HG03196 (cell line): ENCODE results near the gene HFE.
"Not testable (repeated sequence)": the region's sequence is repeated elsewhere in the genome, so short reads cannot be mapped to it uniquely, and the experiment has no call there.

Source experiments
- ATAC-seq: cut with Tn5 transposase; IDR thresholded peaks from one replicate; pipeline ENCODE4 v1.9.1; 2021; ENCODE audit not compliant: unreplicated experiment

HFE gene

DNA sequence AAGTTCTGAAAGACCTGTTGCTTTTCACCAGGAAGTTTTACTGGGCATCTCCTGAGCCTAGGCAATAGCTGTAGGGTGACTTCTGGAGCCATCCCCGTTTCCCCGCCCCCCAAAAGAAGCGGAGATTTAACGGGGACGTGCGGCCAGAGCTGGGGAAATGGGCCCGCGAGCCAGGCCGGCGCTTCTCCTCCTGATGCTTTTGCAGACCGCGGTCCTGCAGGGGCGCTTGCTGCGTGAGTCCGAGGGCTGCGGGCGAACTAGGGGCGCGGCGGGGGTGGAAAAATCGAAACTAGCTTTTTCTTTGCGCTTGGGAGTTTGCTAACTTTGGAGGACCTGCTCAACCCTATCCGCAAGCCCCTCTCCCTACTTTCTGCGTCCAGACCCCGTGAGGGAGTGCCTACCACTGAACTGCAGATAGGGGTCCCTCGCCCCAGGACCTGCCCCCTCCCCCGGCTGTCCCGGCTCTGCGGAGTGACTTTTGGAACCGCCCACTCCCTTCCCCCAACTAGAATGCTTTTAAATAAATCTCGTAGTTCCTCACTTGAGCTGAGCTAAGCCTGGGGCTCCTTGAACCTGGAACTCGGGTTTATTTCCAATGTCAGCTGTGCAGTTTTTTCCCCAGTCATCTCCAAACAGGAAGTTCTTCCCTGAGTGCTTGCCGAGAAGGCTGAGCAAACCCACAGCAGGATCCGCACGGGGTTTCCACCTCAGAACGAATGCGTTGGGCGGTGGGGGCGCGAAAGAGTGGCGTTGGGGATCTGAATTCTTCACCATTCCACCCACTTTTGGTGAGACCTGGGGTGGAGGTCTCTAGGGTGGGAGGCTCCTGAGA is at the start of gene HFE:
TSS of gene HFE (plus strand) at position 146 of the 832 bp plus-strand sequence. CDS start at position 158, 12 bp downstream.
- no peak for ATAC-seq

DNA sequence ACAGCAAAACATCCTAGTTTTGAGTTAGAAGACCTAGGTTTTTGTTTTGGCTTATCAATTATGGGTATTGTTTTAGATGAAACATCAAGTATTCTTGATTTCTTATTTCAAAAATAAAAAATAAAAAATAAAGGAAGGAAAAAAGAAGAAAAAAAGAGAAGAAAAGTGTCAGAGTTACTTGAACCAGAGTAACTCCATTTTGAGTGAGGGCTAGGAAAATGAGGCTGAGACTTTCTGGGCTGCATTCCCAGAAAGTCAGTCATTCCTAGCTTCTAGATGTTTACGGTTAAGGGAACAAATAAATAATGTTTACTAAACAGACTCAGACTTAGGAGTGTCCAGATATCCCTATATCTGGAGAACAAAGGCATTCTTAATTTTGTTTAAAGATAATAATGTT is 45.3 kb upstream of the HFE start:
- no peak for ATAC-seq

- ATAC-seq: peak; percentile 53
These were observed 43.7 kb upstream of the HFE start for GRCh38 chr6:26043384-26044139.

GRCh38 chr6:26044140-26045064 is 42.8 kb upstream of the HFE start:
- ATAC-seq: peak; percentile 24

DNA sequence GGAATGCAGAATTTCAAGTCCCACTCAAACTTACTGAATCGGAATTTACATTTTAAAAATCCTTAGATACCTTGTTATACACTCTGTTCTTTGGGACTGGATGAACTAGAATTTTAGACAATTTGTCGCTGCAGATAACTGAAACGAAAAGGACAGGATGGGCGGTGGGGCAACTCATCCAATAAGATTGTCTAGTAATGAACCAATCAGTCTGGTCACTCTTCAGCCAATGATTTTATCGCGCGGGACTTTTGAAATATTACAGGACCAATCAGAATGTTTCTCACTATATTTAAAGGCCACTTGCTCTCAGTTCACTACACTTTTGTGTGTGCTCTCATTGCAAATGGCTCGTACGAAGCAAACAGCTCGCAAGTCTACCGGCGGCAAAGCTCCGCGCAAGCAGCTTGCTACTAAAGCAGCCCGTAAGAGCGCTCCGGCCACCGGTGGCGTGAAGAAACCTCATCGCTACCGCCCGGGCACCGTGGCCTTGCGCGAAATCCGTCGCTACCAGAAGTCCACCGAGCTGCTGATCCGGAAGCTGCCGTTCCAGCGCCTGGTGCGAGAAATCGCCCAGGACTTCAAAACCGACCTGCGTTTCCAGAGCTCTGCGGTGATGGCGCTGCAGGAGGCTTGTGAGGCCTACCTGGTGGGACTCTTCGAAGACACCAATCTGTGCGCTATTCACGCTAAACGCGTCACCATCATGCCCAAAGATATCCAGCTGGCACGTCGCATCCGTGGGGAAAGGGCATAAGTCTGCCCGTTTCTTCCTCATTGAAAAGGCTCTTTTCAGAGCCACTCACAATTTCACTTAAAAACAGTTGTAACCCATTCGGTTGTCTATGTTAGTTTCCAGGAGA is 41.9 kb upstream of the HFE start:
- ATAC-seq: peak; percentile 52

DNA sequence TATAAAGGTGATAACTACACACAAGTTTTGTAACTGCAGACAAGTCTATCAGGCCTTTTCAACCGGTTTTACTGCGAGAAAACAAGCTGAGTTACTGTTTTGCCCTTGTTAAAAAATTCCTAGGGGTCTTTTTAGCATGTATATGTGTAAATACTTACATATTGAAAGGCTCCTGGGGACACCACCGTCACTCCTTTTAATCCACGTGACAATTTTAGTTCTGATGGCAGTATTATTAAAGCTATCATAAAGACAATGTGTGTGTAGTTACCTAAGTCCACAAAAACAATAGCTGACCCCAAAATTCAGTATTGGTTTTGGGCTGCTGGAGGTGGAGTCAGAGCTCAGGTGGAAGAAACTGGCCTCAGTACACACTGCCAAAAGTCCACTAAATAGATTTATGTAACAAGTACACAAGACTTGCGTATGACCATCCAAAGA is 41.3 kb upstream of the HFE start:
- no peak for ATAC-seq

DNA sequence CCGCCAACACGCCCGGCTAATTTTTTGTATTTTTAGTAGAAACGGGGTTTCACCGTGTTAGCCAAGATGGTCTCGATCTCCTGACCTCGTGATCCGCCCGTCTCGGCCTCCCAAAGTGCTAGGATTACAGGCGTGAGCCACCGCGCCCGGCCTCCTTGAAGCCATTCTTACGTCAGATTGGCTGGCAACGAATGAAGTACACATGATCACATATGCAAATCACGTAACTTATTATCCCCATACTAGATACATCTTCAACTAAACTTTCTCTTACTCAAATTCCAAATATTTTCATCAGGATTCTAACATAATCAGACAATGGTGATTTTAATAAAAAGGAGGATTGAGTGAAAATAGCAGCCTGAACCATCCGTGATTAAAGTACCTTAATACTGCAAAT is 39.9 kb upstream of the HFE start:
- not testable (repeated sequence) for ATAC-seq

DNA sequence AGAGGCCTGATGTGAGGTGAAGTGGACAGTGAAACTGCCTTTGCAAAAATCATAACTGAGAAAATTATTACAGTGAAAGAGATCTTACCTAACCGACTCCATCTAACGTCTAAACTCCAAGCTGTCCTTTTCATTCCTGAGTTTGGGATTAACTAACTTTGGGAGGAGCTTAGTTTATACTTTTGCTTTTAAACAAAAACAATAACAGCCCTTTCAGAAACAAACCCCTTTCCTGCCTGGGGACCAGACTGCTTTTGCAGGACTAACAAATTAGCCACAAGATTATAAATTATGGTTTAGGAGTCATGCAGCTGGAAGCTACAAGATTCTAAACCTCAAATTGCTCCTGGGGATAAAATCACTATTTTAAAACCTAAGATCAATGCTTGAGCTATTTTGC is 38.6 kb upstream of the HFE start:
- ATAC-seq: no peak

DNA sequence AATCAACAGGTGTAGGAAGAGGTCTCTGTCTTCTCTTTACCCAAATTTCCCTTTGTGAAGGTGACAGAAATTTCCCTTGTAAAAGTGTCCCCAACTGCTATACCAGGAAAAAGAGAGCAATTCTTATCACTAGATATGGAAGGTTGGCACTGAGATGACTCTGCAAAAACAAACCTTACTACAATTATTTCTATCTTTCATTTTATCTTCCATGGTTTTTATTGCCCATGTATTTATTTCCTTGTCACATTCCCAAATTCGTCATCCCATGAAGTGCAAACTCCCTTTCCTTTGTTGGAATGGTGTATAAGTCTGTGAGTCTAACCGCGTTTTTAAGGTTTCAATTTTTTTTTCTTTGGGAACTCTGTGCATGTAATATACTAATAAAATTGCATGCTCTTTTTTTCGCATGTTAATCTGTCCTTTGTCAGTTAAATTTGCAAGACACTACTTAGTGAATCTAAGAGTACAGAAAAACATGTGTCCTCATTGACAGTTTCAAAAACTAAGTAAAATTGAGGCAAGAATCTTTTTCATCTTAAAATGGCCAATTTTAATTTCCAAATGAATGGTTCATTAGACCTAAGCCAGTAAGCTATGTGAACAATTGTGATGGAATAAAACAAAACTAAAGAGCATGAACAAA is 35.4 kb upstream of the HFE start:
- ATAC-seq: no peak

- ATAC-seq: not testable (repeated sequence)
These were observed 34.4 kb upstream of the HFE start for GRCh38 chr6:26052762-26053250.

DNA sequence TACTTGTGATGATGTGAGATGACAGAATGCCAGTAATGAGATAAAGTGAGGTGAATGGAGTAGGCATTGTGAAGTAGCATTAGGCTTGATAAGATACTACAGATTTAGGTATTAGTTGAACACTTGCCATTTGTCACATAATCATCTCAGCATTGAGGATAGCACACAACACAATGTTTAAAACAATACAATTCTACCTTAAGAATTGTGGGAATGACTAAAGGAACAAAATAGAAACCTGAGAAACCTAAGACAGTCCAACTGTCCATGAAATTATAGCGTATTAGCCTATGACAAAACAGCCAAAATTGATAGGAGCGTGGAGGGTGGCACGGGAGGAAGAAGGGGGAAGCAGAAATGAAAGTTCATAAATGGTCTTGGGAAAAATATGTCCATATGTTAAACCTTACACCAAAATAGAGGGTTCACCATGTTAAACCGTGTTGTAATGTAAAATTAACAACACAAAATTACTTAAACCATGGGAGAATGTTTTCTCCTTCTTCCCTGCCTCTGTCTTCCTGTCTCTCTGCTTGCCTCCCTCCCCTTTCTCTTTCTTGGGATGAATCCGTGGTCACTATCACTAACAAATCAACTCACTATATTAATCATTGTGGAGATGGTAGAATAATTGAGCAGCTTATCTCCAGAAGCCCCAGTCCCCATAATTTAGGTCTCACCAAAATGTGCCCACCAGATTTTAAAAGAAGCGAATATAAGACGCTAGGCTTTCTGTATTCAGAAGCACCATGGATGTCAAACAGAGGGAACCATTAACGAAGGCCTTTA is 33.0 kb upstream of the HFE start:
- ATAC-seq: no peak

- ATAC-seq: peak; percentile 46
These were observed 32.2 kb upstream of the HFE start for GRCh38 chr6:26054781-26055718.

- ATAC-seq: peak; percentile 74
These were observed 31.3 kb upstream of the HFE start for GRCh38 chr6:26055719-26056582.

DNA sequence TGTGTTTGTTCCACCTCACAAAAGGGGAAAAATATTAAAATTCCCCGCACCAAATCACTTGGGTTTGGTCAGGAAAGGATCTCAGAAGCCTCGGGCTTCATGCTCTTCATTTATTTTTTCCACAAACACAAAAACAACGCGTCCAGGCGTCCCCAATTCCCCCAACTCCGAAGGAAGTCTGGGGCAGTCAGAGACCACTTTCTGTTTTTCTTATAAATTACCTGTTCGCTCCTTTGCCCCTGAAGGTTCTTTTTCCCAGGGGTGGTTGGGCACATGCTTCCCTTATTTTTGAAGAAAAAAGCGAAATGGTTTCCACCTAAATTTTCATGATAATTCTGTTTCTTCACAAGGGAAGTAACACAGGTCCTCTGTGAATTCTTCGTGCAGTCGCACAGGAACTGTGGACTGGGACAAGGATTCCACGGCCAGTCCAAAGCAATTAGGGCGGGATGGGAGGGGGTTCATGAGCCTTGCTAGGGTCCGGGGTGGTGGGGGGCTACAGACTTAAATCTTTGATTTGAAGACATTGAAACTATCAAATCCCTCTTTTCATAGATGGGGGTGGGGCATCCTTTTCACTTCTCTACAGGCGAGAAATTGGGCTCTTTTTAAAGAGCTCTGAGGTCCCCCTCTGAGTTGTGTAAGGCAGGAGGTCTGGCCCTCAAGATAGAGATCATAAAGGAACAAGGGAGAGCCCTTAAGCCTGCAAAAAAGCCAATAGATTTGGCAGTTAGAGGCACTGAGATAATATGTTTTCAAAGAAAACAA is 30.5 kb upstream of the HFE start:
- no peak for ATAC-seq

GRCh38 chr6:26057899-26058298 is 29.3 kb upstream of the HFE start:
- ATAC-seq: no peak

DNA sequence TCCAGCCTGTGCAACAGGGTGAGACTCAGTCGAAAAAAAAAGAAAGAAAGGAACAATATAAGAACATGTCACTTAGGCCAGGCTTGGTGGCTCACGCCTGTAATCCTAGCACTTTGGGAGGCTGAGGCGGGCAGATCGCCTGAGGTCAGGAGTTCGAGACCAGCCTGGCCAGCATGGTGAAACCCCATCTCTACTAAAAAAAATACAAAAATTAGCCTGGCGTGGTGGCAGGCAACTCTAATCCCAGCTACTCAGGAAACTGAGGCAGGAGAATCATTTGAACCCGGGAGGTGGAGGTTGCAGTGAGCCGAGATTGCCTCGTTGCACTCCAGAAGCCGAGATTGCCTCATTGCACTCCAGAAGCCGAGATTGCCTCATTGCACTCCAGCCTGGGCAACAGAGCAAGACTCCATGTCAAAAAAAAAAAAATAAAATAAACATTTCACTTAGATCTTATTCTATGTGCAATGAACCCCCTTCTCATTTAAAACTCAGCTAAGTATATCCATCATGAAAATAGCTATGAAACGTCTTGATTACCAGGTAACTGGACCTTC is 28.7 kb upstream of the HFE start:
- ATAC-seq: not testable (repeated sequence)
